Measurements from ENCODE around the gene EFEMP1. TPM values are rescaled to one million over a fixed set of nuclear protein-coding genes. Genes with fewer than 3 reads are reported as not detected.

The EFEMP1 gene
- total RNA-seq, 1 experiment from 2014 or later, result 0.15 TPM

GRCh38 chr2:55899881-55900280 lies 23.7 kb downstream of the EFEMP1 start:
- DNase-seq (ENCODE audit: low spot score), result no peak
- no TSS peak for BruUV-seq (replicated peaks)
- H3K4me3 ChIP-seq (ENCODE audit: low read depth, low read length, poor library complexity, severe bottlenecking), result no peak overlapping the region
- no peak for TF ChIP-seq CTCF (conservative IDR thresholded peaks at IDR 0.05; ENCODE audit: low read depth, low read length)
- TF ChIP-seq EZH2 (IDR thresholded peaks at IDR 0.05; ENCODE audit: borderline replicate concordance, low read depth, low read length, poor library complexity, severe bottlenecking), result no peak
- H3K36me3 ChIP-seq (ENCODE audit: insufficient read depth, low read length, poor library complexity, severe bottlenecking), result no peaks in the 10 kb centered on the region
- H3K27ac ChIP-seq (ENCODE audit: low read depth, low read length, poor library complexity, severe bottlenecking), result no peak overlapping the region
- intact Hi-C loops (cut with micrococcal nuclease; ENCODE audit: unreplicated experiment), result no loop called here
- POLR2A ChIA-PET (ENCODE audit: low non-redundant PET), result no interaction called here
- CTCF ChIA-PET, result no interaction called here
- H3K4me1 ChIP-seq (ENCODE audit: insufficient read depth, low read length, poor library complexity, severe bottlenecking), result peaks cover 16% of the 10 kb centered on the region
- no peaks in the 10 kb centered on the region for H3K27me3 ChIP-seq (replicated peaks; ENCODE audit: insufficient read depth, low read depth, low read length, poor library complexity)
- H3K9me3 ChIP-seq (ENCODE audit: low read depth, low read length, poor library complexity, severe bottlenecking), result peaks cover 5% of the 10 kb centered on the region

GRCh38 chr2:55898386-55899040 lies 25.1 kb downstream of the EFEMP1 start:
- no peak overlapping the region for H3K27ac ChIP-seq (ENCODE audit: low read depth, low read length, poor library complexity, severe bottlenecking)
- no peak for DNase-seq (ENCODE audit: low spot score)
- H3K4me1 ChIP-seq (ENCODE audit: insufficient read depth, low read length, poor library complexity, severe bottlenecking), result peaks cover 16% of the 10 kb centered on the region
- no peak overlapping the region for H3K4me3 ChIP-seq (ENCODE audit: low read depth, low read length, poor library complexity, severe bottlenecking)
- no peak for TF ChIP-seq CTCF (conservative IDR thresholded peaks at IDR 0.05; ENCODE audit: low read depth, low read length)
- no peak for TF ChIP-seq EZH2 (IDR thresholded peaks at IDR 0.05; ENCODE audit: borderline replicate concordance, low read depth, low read length, poor library complexity, severe bottlenecking)
- intact Hi-C loops (cut with micrococcal nuclease; ENCODE audit: unreplicated experiment), result no loop called here
- H3K36me3 ChIP-seq (ENCODE audit: insufficient read depth, low read length, poor library complexity, severe bottlenecking), result no peaks in the 10 kb centered on the region
- ChIA-PET CTCF (no interaction called here), POLR2A (ENCODE audit: low non-redundant PET) (no interaction called here)
- no peaks in the 10 kb centered on the region for H3K27me3 ChIP-seq (replicated peaks; ENCODE audit: insufficient read depth, low read depth, low read length, poor library complexity)
- no peaks in the 10 kb centered on the region for H3K9me3 ChIP-seq (ENCODE audit: low read depth, low read length, poor library complexity, severe bottlenecking)
- BruUV-seq (replicated peaks), result no TSS peak

GRCh38 chr2:55896633-55897032 lies 26.9 kb downstream of the EFEMP1 start:
- TF ChIP-seq CTCF (conservative IDR thresholded peaks at IDR 0.05; ENCODE audit: low read depth, low read length) (no peak), EZH2 (IDR thresholded peaks at IDR 0.05; ENCODE audit: borderline replicate concordance, low read depth, low read length, poor library complexity, severe bottlenecking) (no peak)
- no peaks in the 10 kb centered on the region for H3K27me3 ChIP-seq (replicated peaks; ENCODE audit: insufficient read depth, low read depth, low read length, poor library complexity)
- no peaks in the 10 kb centered on the region for H3K36me3 ChIP-seq (ENCODE audit: insufficient read depth, low read length, poor library complexity, severe bottlenecking)
- H3K4me1 ChIP-seq (ENCODE audit: insufficient read depth, low read length, poor library complexity, severe bottlenecking), result peaks cover 20% of the 10 kb centered on the region
- intact Hi-C loops (cut with micrococcal nuclease; ENCODE audit: unreplicated experiment), result no loop called here
- BruUV-seq (replicated peaks), result no TSS peak
- CTCF ChIA-PET, result no interaction called here
- no peak for DNase-seq (ENCODE audit: low spot score)
- H3K27ac ChIP-seq (ENCODE audit: low read depth, low read length, poor library complexity, severe bottlenecking), result no peak overlapping the region
- H3K9me3 ChIP-seq (ENCODE audit: low read depth, low read length, poor library complexity, severe bottlenecking), result no peaks in the 10 kb centered on the region
- POLR2A ChIA-PET (ENCODE audit: low non-redundant PET), result no interaction called here
- H3K4me3 ChIP-seq (ENCODE audit: low read depth, low read length, poor library complexity, severe bottlenecking), result no peak overlapping the region

All from A673 (cell line).